ENCODE measurements around the gene PAX8. TPM values are rescaled to one million over a fixed set of nuclear protein-coding genes. Genes with fewer than 3 reads are reported as not detected.
A peak's percentile ranks its signal among the peaks of the same experiment; 100 is the strongest.

Gene PAX8
- total and polyA plus RNA-seq, 2 of the 13 experiments (the other 11 are each of a cell fraction or from before 2014, with no cell fraction given): 1.5 to 8.8 TPM

DNA sequence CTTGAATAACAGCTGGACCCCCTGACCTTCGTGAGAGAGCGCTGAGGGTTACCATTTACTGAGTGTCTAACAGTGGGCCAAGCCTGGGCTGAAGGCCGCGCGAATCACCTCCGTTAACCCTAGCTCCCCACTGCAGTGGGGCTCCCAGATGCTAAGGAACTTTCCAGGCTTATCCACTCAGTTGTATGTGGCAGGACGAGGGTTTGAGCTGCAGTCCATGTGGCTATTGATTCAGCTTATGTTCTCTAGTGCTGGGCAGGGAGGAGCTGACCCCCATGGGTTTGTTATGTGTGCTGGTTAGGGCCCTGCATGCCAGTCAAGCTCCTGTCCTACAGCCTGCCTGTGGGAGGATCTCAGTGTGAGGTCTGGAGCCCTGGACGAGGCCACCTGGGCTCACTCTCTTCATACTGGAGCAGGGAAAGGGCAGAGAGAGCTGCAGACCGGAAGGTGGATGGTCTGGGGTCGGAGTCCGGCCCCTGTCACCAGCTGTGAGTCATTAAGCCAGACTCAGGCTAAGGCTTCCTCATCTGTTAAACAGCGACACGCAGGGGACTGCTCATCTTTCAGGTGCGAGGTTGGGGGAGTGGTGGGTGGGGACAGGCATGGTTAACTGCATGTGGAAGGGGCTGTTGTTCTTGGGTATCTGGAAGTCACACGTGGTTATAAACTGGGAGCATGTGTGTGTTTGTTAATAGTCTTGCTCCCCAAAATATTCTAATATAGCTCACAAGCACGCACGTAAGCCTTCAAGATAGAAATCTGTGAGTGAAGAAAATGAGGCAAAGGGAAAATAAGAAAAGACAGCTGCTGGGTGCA is 98.4 kb downstream of the PAX8 start:
- Histone ChIP-seq H3K27me3 (ENCODE audit: control insufficient read depth in 1 of 2, insufficient read depth in 2 of 2, low read length in 2 of 2) (0 out of 5 replicates have a peak, but pooled peaks cover 0 to 4% of the 10 kb centered on the region in 2 experiments), H3K27ac (ENCODE audit: extremely low read length, insufficient read depth, low read length) (peak overlapping the region; percentile 61), H3K4me1 (ENCODE audit: insufficient read depth, low read length) (peaks cover 62% of the 10 kb centered on the region), H3K9ac (ENCODE audit: insufficient read depth, low read depth, low read length) (peak overlapping the region; percentile 37), H3K79me2 (ENCODE audit: insufficient read depth, low read length) (no peaks in the 10 kb centered on the region), H3K36me3 (replicated peaks in 1 of 2; ENCODE audit: control insufficient read depth in 1 of 2, insufficient read depth in 2 of 2, low read length in 2 of 2) (no peaks in the 10 kb centered on the region; a peak in 1 of 5 replicates), H4K20me1 (ENCODE audit: insufficient read depth, low read length) (no peaks in the 10 kb centered on the region), H3K4me2 (ENCODE audit: low read depth, low read length) (peak overlapping the region; percentile 65), H3K9me3 (ENCODE audit: low read length) (no peaks in the 10 kb centered on the region), H3K4me3 (replicated peaks in 1 of 3; ENCODE audit: insufficient read depth in 1 of 3, low read depth in 2 of 3, low read length in 3 of 3) (peak overlapping the region in 1 of 3 experiments; percentile 30; a peak in 2 of 6 replicates), H2AFZ (ENCODE audit: low read length) (no peak overlapping the region)
- DNase-seq (ENCODE audit: low spot score) (peak; percentile 86), ATAC-seq (peak; percentile 94), FAIRE-seq (peak; percentile 94)
- intact Hi-C loops (cut with micrococcal nuclease; ENCODE audit: unreplicated experiment) (loop anchor here (1.0 to 2.0 kb wide), 3 partner anchors 14 to 42 kb away; no protein-coding TSS in a partner anchor), in situ Hi-C loops (cut with HindIII; ENCODE audit: extremely low pct_ligation_motif_present, low pct_unique_long_range_greater_than_20kb) (no loop called here)
- no TSS peak for BruUV-seq (replicated peaks)
- POLR2A ChIA-PET: interaction anchor here (0.6 to 6.4 kb wide), 14 partner anchors 8 to 103 kb away, joined by 3 to 97 read pairs (median 4); partner anchors contain the start of gene IL1RN
- 31% methylated on average over 17 of the region's 17 CpGs for WGBS (ENCODE audit: low lambda C conversion rate)
- CTCF ChIA-PET (ENCODE audit: low intra/inter-chr PET ratio, low total read pairs): interaction anchor here (0.7 to 1.8 kb wide), 2 partner anchors 43 to 96 kb away, joined by 3 to 24 read pairs; no protein-coding TSS in a partner anchor
- TF ChIP-seq ZNF501 (CRISPR knock-in tag; IDR thresholded peaks at IDR 0.05) (peak; percentile 66), ARNT2 (CRISPR knock-in tag; IDR thresholded peaks at IDR 0.05; ENCODE audit: low read depth) (peak; percentile 60; the same call in 1 of the 2 replicates), PCBP2 (optimal IDR thresholded peaks at IDR 0.05; ENCODE audit: low read depth, low read length, poor library complexity, severe bottlenecking) (no peak), NONO (IDR thresholded peaks at IDR 0.05) (no peak), NONO (CRISPR knock-in tag; conservative IDR thresholded peaks at IDR 0.05) (peak; percentile 57; the same call in 1 of the 2 replicates), SMAD3 (CRISPR knock-in tag; IDR thresholded peaks at IDR 0.05) (no peak; the same call in 1 of the 2 replicates), SALL2 (CRISPR knock-in tag; IDR thresholded peaks at IDR 0.05) (peak; percentile 63; the same call in 1 of the 2 replicates), NFKB2 (CRISPR knock-in tag; IDR thresholded peaks at IDR 0.05; ENCODE audit: borderline replicate concordance) (peak; percentile 28; the same call in 1 of the 2 replicates)
- TF ChIP-seq, protein P1, sequence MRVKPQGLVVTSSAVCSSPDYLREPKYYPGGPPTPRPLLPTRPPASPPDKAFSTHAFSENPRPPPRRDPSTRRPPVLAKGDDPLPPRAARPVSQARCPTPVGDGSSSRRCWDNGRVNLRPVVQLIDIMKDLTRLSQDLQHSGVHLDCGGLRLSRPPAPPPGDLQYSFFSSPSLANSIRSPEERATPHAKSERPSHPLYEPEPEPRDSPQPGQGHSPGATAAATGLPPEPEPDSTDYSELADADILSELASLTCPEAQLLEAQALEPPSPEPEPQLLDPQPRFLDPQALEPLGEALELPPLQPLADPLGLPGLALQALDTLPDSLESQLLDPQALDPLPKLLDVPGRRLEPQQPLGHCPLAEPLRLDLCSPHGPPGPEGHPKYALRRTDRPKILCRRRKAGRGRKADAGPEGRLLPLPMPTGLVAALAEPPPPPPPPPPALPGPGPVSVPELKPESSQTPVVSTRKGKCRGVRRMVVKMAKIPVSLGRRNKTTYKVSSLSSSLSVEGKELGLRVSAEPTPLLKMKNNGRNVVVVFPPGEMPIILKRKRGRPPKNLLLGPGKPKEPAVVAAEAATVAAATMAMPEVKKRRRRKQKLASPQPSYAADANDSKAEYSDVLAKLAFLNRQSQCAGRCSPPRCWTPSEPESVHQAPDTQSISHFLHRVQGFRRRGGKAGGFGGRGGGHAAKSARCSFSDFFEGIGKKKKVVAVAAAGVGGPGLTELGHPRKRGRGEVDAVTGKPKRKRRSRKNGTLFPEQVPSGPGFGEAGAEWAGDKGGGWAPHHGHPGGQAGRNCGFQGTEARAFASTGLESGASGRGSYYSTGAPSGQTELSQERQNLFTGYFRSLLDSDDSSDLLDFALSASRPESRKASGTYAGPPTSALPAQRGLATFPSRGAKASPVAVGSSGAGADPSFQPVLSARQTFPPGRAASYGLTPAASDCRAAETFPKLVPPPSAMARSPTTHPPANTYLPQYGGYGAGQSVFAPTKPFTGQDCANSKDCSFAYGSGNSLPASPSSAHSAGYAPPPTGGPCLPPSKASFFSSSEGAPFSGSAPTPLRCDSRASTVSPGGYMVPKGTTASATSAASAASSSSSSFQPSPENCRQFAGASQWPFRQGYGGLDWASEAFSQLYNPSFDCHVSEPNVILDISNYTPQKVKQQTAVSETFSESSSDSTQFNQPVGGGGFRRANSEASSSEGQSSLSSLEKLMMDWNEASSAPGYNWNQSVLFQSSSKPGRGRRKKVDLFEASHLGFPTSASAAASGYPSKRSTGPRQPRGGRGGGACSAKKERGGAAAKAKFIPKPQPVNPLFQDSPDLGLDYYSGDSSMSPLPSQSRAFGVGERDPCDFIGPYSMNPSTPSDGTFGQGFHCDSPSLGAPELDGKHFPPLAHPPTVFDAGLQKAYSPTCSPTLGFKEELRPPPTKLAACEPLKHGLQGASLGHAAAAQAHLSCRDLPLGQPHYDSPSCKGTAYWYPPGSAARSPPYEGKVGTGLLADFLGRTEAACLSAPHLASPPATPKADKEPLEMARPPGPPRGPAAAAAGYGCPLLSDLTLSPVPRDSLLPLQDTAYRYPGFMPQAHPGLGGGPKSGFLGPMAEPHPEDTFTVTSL (CRISPR knock-in tag; IDR thresholded peaks at IDR 0.05; ENCODE audit: borderline replicate concordance): peak; percentile 87
- TF ChIP-seq, protein P2, sequence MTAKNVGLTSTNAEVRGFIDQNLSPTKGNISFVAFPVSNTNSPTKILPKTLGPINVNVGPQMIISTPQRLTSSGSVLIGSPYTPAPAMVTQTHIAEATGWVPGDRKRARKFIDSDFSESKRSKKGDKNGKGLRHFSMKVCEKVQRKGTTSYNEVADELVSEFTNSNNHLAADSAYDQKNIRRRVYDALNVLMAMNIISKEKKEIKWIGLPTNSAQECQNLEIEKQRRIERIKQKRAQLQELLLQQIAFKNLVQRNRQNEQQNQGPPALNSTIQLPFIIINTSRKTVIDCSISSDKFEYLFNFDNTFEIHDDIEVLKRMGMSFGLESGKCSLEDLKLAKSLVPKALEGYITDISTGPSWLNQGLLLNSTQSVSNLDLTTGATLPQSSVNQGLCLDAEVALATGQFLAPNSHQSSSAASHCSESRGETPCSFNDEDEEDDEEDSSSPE (CRISPR knock-in tag; IDR thresholded peaks at IDR 0.05): 0 out of 2 replicates have a peak, but pooled peaks have one; percentile 18
- TF ChIP-seq, protein P3, sequence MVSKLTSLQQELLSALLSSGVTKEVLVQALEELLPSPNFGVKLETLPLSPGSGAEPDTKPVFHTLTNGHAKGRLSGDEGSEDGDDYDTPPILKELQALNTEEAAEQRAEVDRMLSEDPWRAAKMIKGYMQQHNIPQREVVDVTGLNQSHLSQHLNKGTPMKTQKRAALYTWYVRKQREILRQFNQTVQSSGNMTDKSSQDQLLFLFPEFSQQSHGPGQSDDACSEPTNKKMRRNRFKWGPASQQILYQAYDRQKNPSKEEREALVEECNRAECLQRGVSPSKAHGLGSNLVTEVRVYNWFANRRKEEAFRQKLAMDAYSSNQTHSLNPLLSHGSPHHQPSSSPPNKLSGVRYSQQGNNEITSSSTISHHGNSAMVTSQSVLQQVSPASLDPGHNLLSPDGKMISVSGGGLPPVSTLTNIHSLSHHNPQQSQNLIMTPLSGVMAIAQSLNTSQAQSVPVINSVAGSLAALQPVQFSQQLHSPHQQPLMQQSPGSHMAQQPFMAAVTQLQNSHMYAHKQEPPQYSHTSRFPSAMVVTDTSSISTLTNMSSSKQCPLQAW (CRISPR knock-in tag; IDR thresholded peaks at IDR 0.05): peak; percentile 91
- TF ChIP-seq, protein P4, sequence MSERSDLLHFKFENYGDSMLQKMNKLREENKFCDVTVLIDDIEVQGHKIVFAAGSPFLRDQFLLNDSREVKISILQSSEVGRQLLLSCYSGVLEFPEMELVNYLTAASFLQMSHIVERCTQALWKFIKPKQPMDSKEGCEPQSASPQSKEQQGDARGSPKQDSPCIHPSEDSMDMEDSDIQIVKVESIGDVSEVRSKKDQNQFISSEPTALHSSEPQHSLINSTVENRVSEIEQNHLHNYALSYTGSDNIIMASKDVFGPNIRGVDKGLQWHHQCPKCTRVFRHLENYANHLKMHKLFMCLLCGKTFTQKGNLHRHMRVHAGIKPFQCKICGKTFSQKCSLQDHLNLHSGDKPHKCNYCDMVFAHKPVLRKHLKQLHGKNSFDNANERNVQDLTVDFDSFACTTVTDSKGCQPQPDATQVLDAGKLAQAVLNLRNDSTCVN (CRISPR knock-in tag; IDR thresholded peaks at IDR 0.05; ENCODE audit: borderline replicate concordance): peak; percentile 92
